ENCODE data around the gene SNX10.

GRCh38 chr7:26295586-26295985, 3.9 kb downstream of the SNX10 start:
- no peak for TF ChIP-seq CTCF (IDR thresholded peaks at IDR 0.05)
- no peak for TF ChIP-seq POLR2A (IDR thresholded peaks at IDR 0.05)
- TF ChIP-seq EP300 (IDR thresholded peaks at IDR 0.05), result no peak
